ENCODE data around the gene SEC22A.
A peak's percentile ranks its signal among the peaks of the same experiment; 100 is the strongest.

Gene SEC22A

GRCh38 chr3:123154020-123154985 is 47.4 kb upstream of the SEC22A start:
- H3K4me3 ChIP-seq (replicated peaks; ENCODE audit: insufficient read depth, low read length): no peak overlapping the region
- peak; percentile 53; the same call in 1 of the 2 replicates for TF ChIP-seq SPI1 (IDR thresholded peaks at IDR 0.05; ENCODE audit: borderline replicate concordance, low read depth)
- no peak for TF ChIP-seq GABPA (IDR thresholded peaks at IDR 0.05; ENCODE audit: low read depth)
- peak in 1 of 2 experiments; percentile 42 for DNase-seq (ENCODE audit: low read depth in 1 of 2, low spot score in 1 of 2)
- no peak overlapping the region for H3K27ac ChIP-seq (replicated peaks)
- no peaks in the 10 kb centered on the region for H3K27me3 ChIP-seq (ENCODE audit: insufficient read depth, poor library complexity, severe bottlenecking)

GRCh38 chr3:123155471-123156011 is 46.2 kb upstream of the SEC22A start:
- TF ChIP-seq GABPA (IDR thresholded peaks at IDR 0.05; ENCODE audit: low read depth): no peak
- no peak for TF ChIP-seq CTCF (IDR thresholded peaks at IDR 0.05; ENCODE audit: insufficient read depth, low read length)
- no peak for TF ChIP-seq POLR2AphosphoS5 (IDR thresholded peaks at IDR 0.05; ENCODE audit: low read depth)
- TF ChIP-seq REST (IDR thresholded peaks at IDR 0.05; ENCODE audit: insufficient replicate concordance, low read depth): no peak
- TF ChIP-seq SPI1 (IDR thresholded peaks at IDR 0.05; ENCODE audit: borderline replicate concordance, low read depth): no peak
- H3K4me3 ChIP-seq (replicated peaks; ENCODE audit: insufficient read depth, low read length): no peak overlapping the region
- no peak for DNase-seq (ENCODE audit: low read depth in 1 of 2, low spot score in 1 of 2)
- H3K27ac ChIP-seq (replicated peaks): no peak overlapping the region
- H3K27me3 ChIP-seq (ENCODE audit: insufficient read depth, poor library complexity, severe bottlenecking): no peaks in the 10 kb centered on the region

GRCh38 chr3:123156276-123156995 is 45.3 kb upstream of the SEC22A start:
- Histone ChIP-seq H3K27me3 (ENCODE audit: insufficient read depth, poor library complexity, severe bottlenecking) (no peaks in the 10 kb centered on the region), H3K27ac (replicated peaks) (no peak overlapping the region), H3K4me3 (replicated peaks; ENCODE audit: insufficient read depth, low read length) (no peak overlapping the region)
- TF ChIP-seq POLR2AphosphoS5 (IDR thresholded peaks at IDR 0.05; ENCODE audit: low read depth) (no peak), REST (IDR thresholded peaks at IDR 0.05; ENCODE audit: insufficient replicate concordance, low read depth) (no peak), SPI1 (IDR thresholded peaks at IDR 0.05; ENCODE audit: borderline replicate concordance, low read depth) (no peak), GABPA (IDR thresholded peaks at IDR 0.05; ENCODE audit: low read depth) (no peak), CTCF (IDR thresholded peaks at IDR 0.05; ENCODE audit: insufficient read depth, low read length) (no peak)
- no peak for DNase-seq (ENCODE audit: low read depth in 1 of 2, low spot score in 1 of 2)

- no peak for DNase-seq (ENCODE audit: low read depth in 1 of 2, low spot score in 1 of 2)
- Histone ChIP-seq H3K27ac (replicated peaks) (no peak overlapping the region), H3K4me3 (replicated peaks; ENCODE audit: insufficient read depth, low read length) (no peak overlapping the region), H3K27me3 (ENCODE audit: insufficient read depth, poor library complexity, severe bottlenecking) (no peaks in the 10 kb centered on the region)
- TF ChIP-seq POLR2AphosphoS5 (IDR thresholded peaks at IDR 0.05; ENCODE audit: low read depth) (no peak), SPI1 (IDR thresholded peaks at IDR 0.05; ENCODE audit: borderline replicate concordance, low read depth) (no peak), GABPA (IDR thresholded peaks at IDR 0.05; ENCODE audit: low read depth) (no peak), REST (IDR thresholded peaks at IDR 0.05; ENCODE audit: insufficient replicate concordance, low read depth) (no peak), CTCF (IDR thresholded peaks at IDR 0.05; ENCODE audit: insufficient read depth, low read length) (no peak)
Measured at GRCh38 chr3:123157209-123157597, 44.5 kb upstream of the SEC22A start.
